Measurements from ENCODE around the gene HIP1.
"Not testable (repeated sequence)": the region's sequence is repeated elsewhere in the genome, so short reads cannot be mapped to it uniquely, and the experiment has no call there.

HIP1 gene

DNA sequence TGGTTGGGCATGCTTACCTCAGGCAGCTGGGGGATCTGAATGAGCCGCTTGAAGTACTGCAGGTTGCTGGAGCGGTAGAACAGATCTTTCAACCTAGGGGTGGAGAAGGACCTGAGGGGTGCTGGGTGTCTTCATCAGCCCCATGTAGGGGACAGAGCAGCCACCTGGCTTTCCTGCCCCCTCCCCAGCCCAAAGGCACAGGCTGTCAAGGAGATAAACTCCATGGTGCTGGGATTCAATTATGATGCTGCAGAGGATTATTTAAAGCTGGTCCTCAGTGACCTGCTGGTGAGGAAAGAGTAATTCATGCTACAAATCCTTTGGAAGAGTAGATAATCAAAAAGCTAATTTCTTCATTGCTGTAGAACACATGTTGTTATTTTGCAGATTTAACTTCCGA is 175.6 kb downstream of the HIP1 start:
- H3K4me3 ChIP-seq (ENCODE audit: low read depth, low read length): no peak overlapping the region
- no peak for TF ChIP-seq MYC (IDR thresholded peaks at IDR 0.05; ENCODE audit: low read depth, low read length)
- TF ChIP-seq, protein P1, sequence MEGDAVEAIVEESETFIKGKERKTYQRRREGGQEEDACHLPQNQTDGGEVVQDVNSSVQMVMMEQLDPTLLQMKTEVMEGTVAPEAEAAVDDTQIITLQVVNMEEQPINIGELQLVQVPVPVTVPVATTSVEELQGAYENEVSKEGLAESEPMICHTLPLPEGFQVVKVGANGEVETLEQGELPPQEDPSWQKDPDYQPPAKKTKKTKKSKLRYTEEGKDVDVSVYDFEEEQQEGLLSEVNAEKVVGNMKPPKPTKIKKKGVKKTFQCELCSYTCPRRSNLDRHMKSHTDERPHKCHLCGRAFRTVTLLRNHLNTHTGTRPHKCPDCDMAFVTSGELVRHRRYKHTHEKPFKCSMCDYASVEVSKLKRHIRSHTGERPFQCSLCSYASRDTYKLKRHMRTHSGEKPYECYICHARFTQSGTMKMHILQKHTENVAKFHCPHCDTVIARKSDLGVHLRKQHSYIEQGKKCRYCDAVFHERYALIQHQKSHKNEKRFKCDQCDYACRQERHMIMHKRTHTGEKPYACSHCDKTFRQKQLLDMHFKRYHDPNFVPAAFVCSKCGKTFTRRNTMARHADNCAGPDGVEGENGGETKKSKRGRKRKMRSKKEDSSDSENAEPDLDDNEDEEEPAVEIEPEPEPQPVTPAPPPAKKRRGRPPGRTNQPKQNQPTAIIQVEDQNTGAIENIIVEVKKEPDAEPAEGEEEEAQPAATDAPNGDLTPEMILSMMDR (IDR thresholded peaks at IDR 0.05; ENCODE audit: low read depth, low read length): no peak
- TF ChIP-seq, protein P2, sequence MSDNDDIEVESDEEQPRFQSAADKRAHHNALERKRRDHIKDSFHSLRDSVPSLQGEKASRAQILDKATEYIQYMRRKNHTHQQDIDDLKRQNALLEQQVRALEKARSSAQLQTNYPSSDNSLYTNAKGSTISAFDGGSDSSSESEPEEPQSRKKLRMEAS (IDR thresholded peaks at IDR 0.05; ENCODE audit: low read depth, low read length): no peak
- TF ChIP-seq POLR2A (IDR thresholded peaks at IDR 0.05; ENCODE audit: extremely low read depth, insufficient read length): no peak
- DNase-seq (ENCODE audit: low read depth): no peak

DNA sequence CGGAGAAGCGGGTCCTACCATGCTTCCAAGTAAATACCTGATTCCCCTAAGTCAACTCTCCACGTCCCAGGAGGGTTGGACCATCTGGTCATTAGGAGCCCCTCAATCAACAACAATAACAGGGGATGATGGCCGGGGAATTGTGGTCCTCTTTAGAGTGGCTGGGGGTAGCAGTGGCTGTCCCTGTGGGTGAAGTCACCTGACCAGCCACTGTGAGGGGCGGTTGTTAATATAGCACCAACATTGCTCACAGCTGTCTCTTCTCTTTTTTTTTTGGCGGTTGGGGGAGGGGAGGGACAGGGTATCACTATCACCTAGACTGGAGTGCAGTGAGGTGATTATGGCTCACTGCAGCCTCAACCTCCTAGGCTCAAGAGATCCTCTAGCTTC is 178.8 kb downstream of the HIP1 start:
- TF ChIP-seq, protein P1 (IDR thresholded peaks at IDR 0.05; ENCODE audit: low read depth, low read length): no peak
- TF ChIP-seq POLR2A (IDR thresholded peaks at IDR 0.05; ENCODE audit: extremely low read depth, insufficient read length): no peak
- TF ChIP-seq, protein P2 (IDR thresholded peaks at IDR 0.05; ENCODE audit: low read depth, low read length): no peak
- no peak for TF ChIP-seq MYC (IDR thresholded peaks at IDR 0.05; ENCODE audit: low read depth, low read length)
- no peak for DNase-seq (ENCODE audit: low read depth)
- no peak overlapping the region for H3K4me3 ChIP-seq (ENCODE audit: low read depth, low read length)

DNA sequence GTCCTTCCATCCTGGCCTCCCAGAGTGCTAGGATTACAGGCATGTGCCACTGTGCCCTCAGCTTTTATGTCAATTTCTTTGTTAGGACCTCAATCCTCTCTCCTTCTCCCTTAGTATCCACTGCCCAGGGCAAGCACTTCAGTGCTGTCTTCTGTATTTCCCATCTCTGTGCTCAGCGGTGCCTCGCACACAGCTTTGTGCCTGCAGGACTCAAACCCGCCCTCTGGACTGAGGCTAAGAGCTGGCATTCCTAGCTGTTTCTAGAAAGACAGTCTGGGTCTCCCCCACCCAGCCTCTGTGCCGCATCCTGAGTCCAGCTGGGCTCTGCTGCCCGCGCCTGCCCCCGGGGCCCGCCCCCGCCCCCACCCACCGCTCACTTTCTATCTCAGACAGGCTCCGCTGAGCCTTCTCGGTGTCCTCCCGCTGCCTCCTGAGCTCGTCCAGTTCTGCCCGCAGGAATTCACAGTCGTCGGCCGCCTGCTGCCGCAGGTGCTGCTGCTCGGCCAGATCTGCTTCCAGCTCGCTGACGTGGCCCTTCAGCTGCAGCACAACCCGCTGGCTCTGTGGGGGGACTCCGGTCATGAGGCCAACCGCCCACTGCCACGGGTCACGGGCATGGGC is 179.3 kb downstream of the HIP1 start:
- no peak for DNase-seq (ENCODE audit: low read depth)
- TF ChIP-seq, protein P1 (IDR thresholded peaks at IDR 0.05; ENCODE audit: low read depth, low read length): no peak
- TF ChIP-seq MYC (IDR thresholded peaks at IDR 0.05; ENCODE audit: low read depth, low read length): no peak
- TF ChIP-seq, protein P2 (IDR thresholded peaks at IDR 0.05; ENCODE audit: low read depth, low read length): no peak
- no peak for TF ChIP-seq POLR2A (IDR thresholded peaks at IDR 0.05; ENCODE audit: extremely low read depth, insufficient read length)

DNA sequence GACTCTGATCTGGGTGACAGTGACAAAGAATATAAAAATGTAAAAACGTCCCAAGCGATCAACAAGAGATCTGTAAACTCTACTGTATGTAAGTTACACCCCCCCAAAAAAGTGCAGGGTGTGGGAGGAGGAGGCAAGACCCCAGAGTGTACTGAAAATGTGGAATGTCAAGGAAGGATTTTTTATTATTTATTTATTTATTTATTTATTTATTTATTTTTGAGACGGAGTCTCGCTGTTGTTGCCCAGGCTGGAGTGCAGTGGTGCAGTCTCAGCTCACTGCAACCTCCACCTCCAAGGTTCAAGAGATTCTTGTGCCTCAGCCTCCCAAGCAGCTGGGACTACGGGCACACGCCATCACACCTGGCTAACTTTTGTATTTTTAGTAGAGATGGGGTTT is 181.9 kb downstream of the HIP1 start:
- not testable (repeated sequence) for H3K4me3 ChIP-seq (ENCODE audit: low read depth, low read length); DNase-seq (ENCODE audit: low read depth)

More for the DNA sequence above, 179.3 kb downstream of the HIP1 start:
- H3K4me3 ChIP-seq (ENCODE audit: low read depth, low read length): no peak overlapping the region

DNA sequence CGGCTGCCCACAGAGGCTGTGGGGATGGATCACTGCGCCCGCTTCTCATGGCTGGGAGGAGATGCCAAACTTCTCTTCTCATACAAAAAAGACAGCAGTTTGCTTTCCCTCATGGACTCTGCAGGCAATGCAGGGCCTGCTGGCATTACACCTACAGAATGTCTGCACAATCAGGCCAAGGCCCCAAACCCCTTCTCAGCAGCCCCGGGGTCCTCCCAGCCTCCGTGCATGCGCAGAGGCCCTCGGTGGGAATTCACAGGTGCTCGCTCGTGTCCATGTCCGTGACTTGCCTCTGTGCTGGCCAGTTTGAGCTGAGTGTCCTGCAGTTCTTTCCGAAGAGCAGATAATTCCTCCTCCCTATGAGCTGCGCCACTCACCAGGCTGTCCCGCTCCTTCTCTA is 183.0 kb downstream of the HIP1 start:
- DNase-seq (ENCODE audit: low read depth): no peak
- no peak for TF ChIP-seq POLR2A (IDR thresholded peaks at IDR 0.05; ENCODE audit: extremely low read depth, insufficient read length)
- TF ChIP-seq, protein P1 (IDR thresholded peaks at IDR 0.05; ENCODE audit: low read depth, low read length): no peak
- TF ChIP-seq, protein P2 (IDR thresholded peaks at IDR 0.05; ENCODE audit: low read depth, low read length): no peak
- TF ChIP-seq MYC (IDR thresholded peaks at IDR 0.05; ENCODE audit: low read depth, low read length): no peak
- H3K4me3 ChIP-seq (ENCODE audit: low read depth, low read length): no peak overlapping the region

DNA sequence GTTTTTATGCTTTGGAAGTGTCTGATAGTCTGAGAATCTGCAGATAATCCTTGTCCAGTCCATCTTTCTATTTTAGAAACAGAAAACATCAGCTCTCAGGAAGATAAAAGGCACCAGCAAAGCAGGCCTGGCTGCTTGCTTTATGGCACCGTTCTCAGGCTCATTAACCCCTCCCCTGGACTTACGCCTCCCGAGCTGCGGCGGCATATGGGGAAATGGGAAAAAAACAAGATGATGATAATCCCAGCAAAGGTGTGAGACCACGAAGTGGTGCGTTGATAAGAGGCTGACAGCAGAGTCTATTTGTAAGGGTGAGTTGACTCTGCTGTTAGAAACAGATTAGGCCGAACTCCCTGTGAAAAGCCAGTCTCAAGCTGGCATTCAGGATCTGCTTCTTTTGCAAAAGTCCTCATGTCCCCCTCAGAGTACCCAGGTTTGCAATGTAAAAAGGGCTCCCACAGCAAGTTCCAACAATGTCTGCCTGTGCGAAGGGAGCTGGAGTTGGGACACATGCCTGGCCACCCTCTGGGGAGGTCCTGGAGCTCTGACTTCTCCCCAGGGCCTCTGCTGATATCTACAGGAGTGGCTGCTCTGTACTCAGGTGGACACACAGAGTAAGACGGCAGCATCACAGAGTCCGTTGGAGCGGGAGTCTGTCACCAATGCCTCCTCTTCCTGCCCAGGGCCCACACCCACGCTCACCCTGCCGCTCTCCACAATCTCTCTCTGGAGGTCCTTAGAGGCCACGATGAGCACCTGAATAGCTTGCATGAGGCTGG is 192.3 kb downstream of the HIP1 start:
- TF ChIP-seq MYC (IDR thresholded peaks at IDR 0.05; ENCODE audit: low read depth, low read length) (no peak), POLR2A (IDR thresholded peaks at IDR 0.05; ENCODE audit: extremely low read depth, insufficient read length) (no peak)
- TF ChIP-seq, protein P2 (IDR thresholded peaks at IDR 0.05; ENCODE audit: low read depth, low read length): no peak
- TF ChIP-seq, protein P1 (IDR thresholded peaks at IDR 0.05; ENCODE audit: low read depth, low read length): no peak
- no peak overlapping the region for H3K4me3 ChIP-seq (ENCODE audit: low read depth, low read length)
- no peak for DNase-seq (ENCODE audit: low read depth)
